Left renal cortex interstitium (tissue), 4 donors: Measurements from ENCODE around the gene LDLRAD3. TPM values are rescaled to one million over a fixed set of nuclear protein-coding genes. Genes with fewer than 3 reads are reported as not detected.

Experiments
- DNase-seq, 4 donors: peaks; one replicate each; pipeline ENCODE4 v3.0.0-alpha.2; 2013; ENCODE audit warnings: low read depth in 4 of 4, low spot score in 2 of 4, missing footprints in 1 of 4
- polyA plus RNA-seq, 4 donors: library from polyadenylated mRNA; unstranded; fragments of 120-200 nt; gene quantifications; one replicate each; pipeline ENCODE4 v1.2.1, GENCODE V29; 2013; ENCODE audit not compliant: insufficient read length in 4 of 4

The LDLRAD3 gene
- polyA plus RNA-seq, 4 donors, result 21.9 to 25.6 (median 24.4) TPM

GRCh38 chr11:36013950-36014897 lies 70.4 kb downstream of the LDLRAD3 start:
- no peak for DNase-seq

- DNase-seq, result no peak
Observed at GRCh38 chr11:36014898-36015665, 71.2 kb downstream of the LDLRAD3 start.

GRCh38 chr11:36015799-36016198 lies 71.9 kb downstream of the LDLRAD3 start:
- no peak for DNase-seq

GRCh38 chr11:36016263-36016662 lies 72.4 kb downstream of the LDLRAD3 start:
- DNase-seq, result no peak

- no peak for DNase-seq
Observed at GRCh38 chr11:36016709-36017108, 72.8 kb downstream of the LDLRAD3 start.

- no peak for DNase-seq
Observed at GRCh38 chr11:36019005-36019596, 75.2 kb downstream of the LDLRAD3 start.

GRCh38 chr11:36019722-36020121 lies 75.9 kb downstream of the LDLRAD3 start:
- no peak for DNase-seq

GRCh38 chr11:36022882-36023281 lies 79.0 kb downstream of the LDLRAD3 start:
- no peak for DNase-seq

- DNase-seq, result no peak
Observed at GRCh38 chr11:36023922-36024321, 80.1 kb downstream of the LDLRAD3 start.

GRCh38 chr11:36024716-36025115 lies 80.9 kb downstream of the LDLRAD3 start:
- no peak for DNase-seq

GRCh38 chr11:36026315-36026968 lies 82.6 kb downstream of the LDLRAD3 start:
- no peak for DNase-seq

GRCh38 chr11:36027731-36028130 lies 83.9 kb downstream of the LDLRAD3 start:
- DNase-seq, result no peak

GRCh38 chr11:36029616-36030015 lies 85.8 kb downstream of the LDLRAD3 start:
- no peak for DNase-seq

- no peak for DNase-seq
Observed at GRCh38 chr11:36030731-36031281, 86.9 kb downstream of the LDLRAD3 start.

- DNase-seq, result no peak
Observed at GRCh38 chr11:36033082-36033751, 89.4 kb downstream of the LDLRAD3 start.

GRCh38 chr11:36033936-36034335 lies 90.1 kb downstream of the LDLRAD3 start:
- no peak for DNase-seq

- no peak for DNase-seq
Observed at GRCh38 chr11:36034551-36035331, 90.9 kb downstream of the LDLRAD3 start.

GRCh38 chr11:36035454-36035853 lies 91.6 kb downstream of the LDLRAD3 start:
- DNase-seq, result no peak

GRCh38 chr11:36035999-36036398 lies 92.1 kb downstream of the LDLRAD3 start:
- no peak for DNase-seq
